ENCODE results near the gene SLC4A5.

GRCh38 chr2:74300506-74300905 lies 42.7 kb downstream of the SLC4A5 start:
- TF ChIP-seq POLR2AphosphoS5 (IDR thresholded peaks at IDR 0.05; ENCODE audit: low read depth, low read length): no peak
- no peak for TF ChIP-seq REST (IDR thresholded peaks at IDR 0.05; ENCODE audit: insufficient read depth in 1 of 2, low read depth in 2 of 2, low read length in 2 of 2)
- TF ChIP-seq TAF1 (IDR thresholded peaks at IDR 0.05; ENCODE audit: borderline replicate concordance, insufficient read depth, low read length): no peak
